NCI-H524 treated with DMSO at 0.1 percent for 48 hours (cell line): ENCODE results near the gene PLPPR3.

Experiments
- DNase-seq: peaks from one replicate; lab custom pipeline; 2025; lab: John Stamatoyannopoulos, UW

PLPPR3 gene

DNA sequence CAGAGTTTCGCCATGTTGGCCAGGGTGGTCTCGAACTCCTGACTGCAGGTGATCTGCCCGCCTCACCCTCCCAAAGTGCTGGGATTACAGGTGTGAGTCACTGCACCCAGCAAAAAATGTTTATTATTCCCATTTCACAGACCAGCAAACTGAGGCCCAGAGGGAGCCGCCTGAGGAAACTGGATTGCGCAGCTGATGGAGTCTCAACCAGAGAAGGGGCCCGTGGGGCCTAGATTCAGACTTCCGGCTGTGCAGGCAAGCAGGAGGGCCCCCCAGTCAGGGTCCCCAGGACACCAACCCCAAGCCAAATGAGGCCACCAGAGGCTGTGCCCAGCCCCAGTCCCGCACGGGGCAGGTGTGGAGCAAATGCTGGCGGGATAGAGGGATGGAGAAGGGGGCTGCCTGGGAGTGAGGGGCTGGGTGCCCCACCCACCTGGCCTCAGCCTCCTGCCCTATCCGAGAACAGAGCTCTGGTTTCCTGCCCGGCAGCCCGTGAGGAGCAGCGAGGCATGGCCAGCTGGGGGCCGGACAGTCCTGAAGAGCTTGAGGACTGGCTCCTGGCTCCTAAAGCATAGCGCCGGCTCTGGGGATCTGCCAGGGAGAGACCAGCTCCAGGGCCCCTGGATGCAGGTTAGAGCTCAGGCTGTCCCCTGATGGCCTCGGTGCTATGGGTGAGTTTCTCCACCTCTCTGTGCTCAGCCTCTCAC is 48.9 kb downstream of the PLPPR3 start:
- no peak for DNase-seq

- DNase-seq: no peak
Measured at GRCh38 chr19:772063-772462, 49.7 kb downstream of the PLPPR3 start.

- DNase-seq: no peak
Measured at GRCh38 chr19:771332-771785, 50.4 kb downstream of the PLPPR3 start.

GRCh38 chr19:769616-770015 is 52.1 kb downstream of the PLPPR3 start:
- no peak for DNase-seq

GRCh38 chr19:768424-768823 is 53.3 kb downstream of the PLPPR3 start:
- DNase-seq: no peak

DNA sequence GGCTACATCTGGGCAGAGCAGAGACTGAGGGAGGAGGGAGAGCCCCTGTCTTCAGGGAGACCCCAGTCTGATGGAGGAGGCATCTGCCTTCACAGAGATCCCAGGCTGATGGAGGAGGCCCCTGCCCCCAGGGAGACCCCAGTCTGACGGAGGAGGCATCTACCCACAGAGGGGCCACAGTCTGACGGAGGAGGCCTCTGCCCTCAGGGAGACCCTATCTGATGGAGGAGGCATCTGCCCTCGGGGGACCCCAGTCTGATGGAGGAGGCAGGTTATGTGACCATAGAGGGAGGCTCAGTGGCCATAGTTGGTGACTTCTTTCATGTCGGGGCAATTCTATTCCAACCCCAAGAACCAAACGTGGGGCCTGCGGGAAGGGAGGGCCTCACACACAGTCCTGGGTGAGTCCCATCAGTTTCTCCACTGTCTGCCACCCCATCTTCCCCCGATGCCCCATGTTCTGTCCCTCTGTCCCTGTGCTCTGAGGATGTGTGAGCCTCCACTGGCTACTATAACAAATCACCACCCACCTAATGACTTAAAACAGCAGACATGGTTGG is 56.5 kb downstream of the PLPPR3 start:
- no peak for DNase-seq

DNA sequence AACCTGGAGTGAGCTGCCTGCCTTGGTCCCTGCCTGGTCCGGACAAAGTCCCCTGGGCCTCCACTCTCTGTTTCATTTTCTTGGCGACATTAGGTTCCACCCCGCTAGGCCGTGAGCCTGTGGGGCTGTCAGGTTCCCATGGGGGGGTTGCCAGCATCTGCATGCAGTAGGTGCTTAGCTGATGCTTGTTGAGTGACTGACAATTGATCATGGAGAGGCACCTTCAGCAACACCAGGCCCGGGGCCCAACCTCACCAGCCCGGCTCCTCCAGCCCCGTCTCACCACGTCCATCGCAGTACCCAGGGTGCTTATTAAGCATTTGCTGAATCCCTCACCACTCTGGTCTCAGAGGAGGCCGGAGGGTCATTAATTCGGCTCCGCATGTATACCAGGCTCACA is 57.5 kb downstream of the PLPPR3 start:
- DNase-seq: no peak

- no peak for DNase-seq
Measured at GRCh38 chr19:763869-764268, 57.9 kb downstream of the PLPPR3 start.

- DNase-seq: no peak
Measured at GRCh38 chr19:763181-763580, 58.6 kb downstream of the PLPPR3 start.
